ENCODE measurements around the gene PPM1J.

PPM1J gene

GRCh38 chr1:112704934-112705627 is 10.1 kb downstream of the PPM1J start:
- peaks cover 8% of the 10 kb centered on the region for H3K36me3 ChIP-seq (ENCODE audit: control insufficient read depth, insufficient read depth, low read length)
- peaks cover 23% of the 10 kb centered on the region for H3K27me3 ChIP-seq (ENCODE audit: control insufficient read depth, insufficient read depth, low read length, poor library complexity, severe bottlenecking)
- no peaks in the 10 kb centered on the region for H3K9me3 ChIP-seq (ENCODE audit: control insufficient read depth, low read length)
- H3K4me3 ChIP-seq (ENCODE audit: insufficient read depth, low read depth, low read length), result peak overlapping the region; percentile 24
- 6% methylated on average over 12 to 13 of the region's 13 CpGs for WGBS, 2 experiments
- peaks cover 35% of the 10 kb centered on the region for H3K4me1 ChIP-seq (ENCODE audit: control insufficient read depth, insufficient read depth, low read length)
- H3K27ac ChIP-seq (ENCODE audit: insufficient read depth, low read depth, low read length, poor library complexity, severe bottlenecking), result no peak overlapping the region

- Histone ChIP-seq H3K27ac (ENCODE audit: insufficient read depth, low read depth, low read length, poor library complexity, severe bottlenecking) (no peak overlapping the region), H3K4me1 (ENCODE audit: control insufficient read depth, insufficient read depth, low read length) (peaks cover 35% of the 10 kb centered on the region), H3K36me3 (ENCODE audit: control insufficient read depth, insufficient read depth, low read length) (peaks cover 13% of the 10 kb centered on the region), H3K4me3 (ENCODE audit: insufficient read depth, low read depth, low read length) (peak overlapping the region; percentile 15), H3K9me3 (ENCODE audit: control insufficient read depth, low read length) (no peaks in the 10 kb centered on the region), H3K27me3 (ENCODE audit: control insufficient read depth, insufficient read depth, low read length, poor library complexity, severe bottlenecking) (peaks cover 23% of the 10 kb centered on the region)
- 54 to 60% methylated on average over 7 of the region's 7 CpGs for WGBS, 2 experiments
These were observed 10.7 kb downstream of the PPM1J start for GRCh38 chr1:112704391-112704933.

- Histone ChIP-seq H3K27ac (ENCODE audit: insufficient read depth, low read depth, low read length, poor library complexity, severe bottlenecking) (no peak overlapping the region), H3K36me3 (ENCODE audit: control insufficient read depth, insufficient read depth, low read length) (peaks cover 13% of the 10 kb centered on the region), H3K4me1 (ENCODE audit: control insufficient read depth, insufficient read depth, low read length) (peaks cover 35% of the 10 kb centered on the region), H3K4me3 (ENCODE audit: insufficient read depth, low read depth, low read length) (no peak overlapping the region), H3K27me3 (ENCODE audit: control insufficient read depth, insufficient read depth, low read length, poor library complexity, severe bottlenecking) (peaks cover 23% of the 10 kb centered on the region), H3K9me3 (ENCODE audit: control insufficient read depth, low read length) (no peaks in the 10 kb centered on the region)
- WGBS, 2 experiments, result 87 to 92% methylated on average over 8 of the region's 8 CpGs
These were observed 11.4 kb downstream of the PPM1J start for GRCh38 chr1:112703706-112704105.

- 85 to 86% methylated on average over 12 of the region's 12 CpGs for WGBS, 2 experiments
- H3K4me1 ChIP-seq (ENCODE audit: control insufficient read depth, insufficient read depth, low read length), result peaks cover 35% of the 10 kb centered on the region
- H3K36me3 ChIP-seq (ENCODE audit: control insufficient read depth, insufficient read depth, low read length), result peaks cover 13% of the 10 kb centered on the region
- H3K9me3 ChIP-seq (ENCODE audit: control insufficient read depth, low read length), result no peaks in the 10 kb centered on the region
- peaks cover 14% of the 10 kb centered on the region for H3K27me3 ChIP-seq (ENCODE audit: control insufficient read depth, insufficient read depth, low read length, poor library complexity, severe bottlenecking)
- H3K4me3 ChIP-seq (ENCODE audit: insufficient read depth, low read depth, low read length), result no peak overlapping the region
- no peak overlapping the region for H3K27ac ChIP-seq (ENCODE audit: insufficient read depth, low read depth, low read length, poor library complexity, severe bottlenecking)
These were observed 12.5 kb downstream of the PPM1J start for GRCh38 chr1:112702420-112703261.

- Histone ChIP-seq H3K4me3 (ENCODE audit: insufficient read depth, low read depth, low read length) (no peak overlapping the region), H3K9me3 (ENCODE audit: control insufficient read depth, low read length) (no peaks in the 10 kb centered on the region), H3K27me3 (ENCODE audit: control insufficient read depth, insufficient read depth, low read length, poor library complexity, severe bottlenecking) (peaks cover 12% of the 10 kb centered on the region), H3K36me3 (ENCODE audit: control insufficient read depth, insufficient read depth, low read length) (peaks cover 13% of the 10 kb centered on the region), H3K27ac (ENCODE audit: insufficient read depth, low read depth, low read length, poor library complexity, severe bottlenecking) (no peak overlapping the region), H3K4me1 (ENCODE audit: control insufficient read depth, insufficient read depth, low read length) (peaks cover 35% of the 10 kb centered on the region)
- 85 to 88% methylated on average over 3 of the region's 3 CpGs for WGBS, 2 experiments
These were observed 13.1 kb downstream of the PPM1J start for GRCh38 chr1:112702067-112702395.

- H3K4me1 ChIP-seq (ENCODE audit: control insufficient read depth, insufficient read depth, low read length), result peaks cover 35% of the 10 kb centered on the region
- 84 to 86% methylated on average over 17 of the region's 17 CpGs for WGBS, 2 experiments
- H3K4me3 ChIP-seq (ENCODE audit: insufficient read depth, low read depth, low read length), result no peak overlapping the region
- H3K36me3 ChIP-seq (ENCODE audit: control insufficient read depth, insufficient read depth, low read length), result peaks cover 18% of the 10 kb centered on the region
- H3K27ac ChIP-seq (ENCODE audit: insufficient read depth, low read depth, low read length, poor library complexity, severe bottlenecking), result no peak overlapping the region
- H3K27me3 ChIP-seq (ENCODE audit: control insufficient read depth, insufficient read depth, low read length, poor library complexity, severe bottlenecking), result peaks cover 9% of the 10 kb centered on the region
- no peaks in the 10 kb centered on the region for H3K9me3 ChIP-seq (ENCODE audit: control insufficient read depth, low read length)
These were observed 13.7 kb downstream of the PPM1J start for GRCh38 chr1:112701227-112702066.

- H3K4me1 ChIP-seq (ENCODE audit: control insufficient read depth, insufficient read depth, low read length), result peaks cover 31% of the 10 kb centered on the region
- no peak overlapping the region for H3K4me3 ChIP-seq (ENCODE audit: insufficient read depth, low read depth, low read length)
These were observed 14.6 kb downstream of the PPM1J start for GRCh38 chr1:112700290-112701226.

GRCh38 chr1:112699425-112700144 is 15.5 kb downstream of the PPM1J start:
- Histone ChIP-seq H3K27ac (ENCODE audit: insufficient read depth, low read depth, low read length, poor library complexity, severe bottlenecking) (no peak overlapping the region), H3K36me3 (ENCODE audit: control insufficient read depth, insufficient read depth, low read length) (peaks cover 30% of the 10 kb centered on the region)

More at GRCh38 chr1:112700290-112701226, 14.6 kb downstream of the PPM1J start:
- Histone ChIP-seq H3K36me3 (ENCODE audit: control insufficient read depth, insufficient read depth, low read length) (peaks cover 25% of the 10 kb centered on the region), H3K27me3 (ENCODE audit: control insufficient read depth, insufficient read depth, low read length, poor library complexity, severe bottlenecking) (no peaks in the 10 kb centered on the region), H3K27ac (ENCODE audit: insufficient read depth, low read depth, low read length, poor library complexity, severe bottlenecking) (no peak overlapping the region), H3K9me3 (ENCODE audit: control insufficient read depth, low read length) (no peaks in the 10 kb centered on the region)
- 49 to 60% methylated on average over 7 of the region's 7 CpGs for WGBS, 2 experiments

More at GRCh38 chr1:112699425-112700144, 15.5 kb downstream of the PPM1J start:
- WGBS, 2 experiments, result 89 to 91% methylated on average over 13 of the region's 13 CpGs
- Histone ChIP-seq H3K4me3 (ENCODE audit: insufficient read depth, low read depth, low read length) (no peak overlapping the region), H3K4me1 (ENCODE audit: control insufficient read depth, insufficient read depth, low read length) (peaks cover 21% of the 10 kb centered on the region), H3K27me3 (ENCODE audit: control insufficient read depth, insufficient read depth, low read length, poor library complexity, severe bottlenecking) (no peaks in the 10 kb centered on the region), H3K9me3 (ENCODE audit: control insufficient read depth, low read length) (no peaks in the 10 kb centered on the region)
